COR-L47 (cell line): ENCODE measurements around the gene ACAA1.

Experiments used
- DNase-seq: peaks from one replicate; lab custom pipeline; 2025; lab: John Stamatoyannopoulos, UW

ACAA1 gene

GRCh38 chr3:38118421-38119247 is 18.3 kb downstream of the ACAA1 start:
- DNase-seq, result no peak

- DNase-seq, result peak; percentile 5
Observed at GRCh38 chr3:38117748-38118420, 19.0 kb downstream of the ACAA1 start.

- DNase-seq, result no peak
Observed at GRCh38 chr3:38117163-38117716, 19.7 kb downstream of the ACAA1 start.

DNA sequence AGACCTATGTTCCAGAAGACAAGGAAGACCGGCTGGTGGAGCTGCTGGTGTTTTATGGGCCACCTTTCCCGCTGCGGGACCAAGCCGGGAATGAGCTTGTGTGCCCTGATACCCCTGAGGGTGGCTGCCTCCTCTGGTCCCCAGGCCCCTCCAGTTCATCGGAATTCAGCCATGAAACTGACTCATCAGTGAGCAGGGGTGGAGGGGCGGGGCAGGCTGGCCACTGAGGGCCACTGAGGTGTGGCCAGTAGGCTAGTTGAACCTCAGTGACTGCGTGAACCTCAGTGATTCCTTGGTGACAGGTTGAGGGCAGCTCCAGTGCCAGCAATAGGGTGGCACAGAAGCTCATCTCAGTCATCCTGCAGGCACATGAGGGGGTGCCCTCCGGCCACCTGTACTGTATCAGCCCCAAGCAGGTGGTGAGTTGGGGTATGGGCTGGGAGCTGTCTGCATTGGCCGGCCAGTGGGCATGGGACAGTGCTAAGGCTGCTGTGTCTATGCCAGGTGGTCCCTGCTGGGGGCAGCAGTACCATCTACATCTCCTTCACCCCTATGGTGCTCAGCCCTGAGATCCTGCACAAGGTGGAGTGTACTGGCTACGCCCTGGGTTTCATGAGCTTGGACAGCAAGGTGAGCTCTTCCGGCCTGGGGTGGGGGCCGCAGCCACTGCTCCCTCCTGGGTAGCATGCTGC is 20.3 kb downstream of the ACAA1 start:
- no peak for DNase-seq

- no peak for DNase-seq
Observed at GRCh38 chr3:38115645-38116427, 21.1 kb downstream of the ACAA1 start.

- DNase-seq, result no peak
Observed at GRCh38 chr3:38114875-38115644, 21.9 kb downstream of the ACAA1 start.

DNA sequence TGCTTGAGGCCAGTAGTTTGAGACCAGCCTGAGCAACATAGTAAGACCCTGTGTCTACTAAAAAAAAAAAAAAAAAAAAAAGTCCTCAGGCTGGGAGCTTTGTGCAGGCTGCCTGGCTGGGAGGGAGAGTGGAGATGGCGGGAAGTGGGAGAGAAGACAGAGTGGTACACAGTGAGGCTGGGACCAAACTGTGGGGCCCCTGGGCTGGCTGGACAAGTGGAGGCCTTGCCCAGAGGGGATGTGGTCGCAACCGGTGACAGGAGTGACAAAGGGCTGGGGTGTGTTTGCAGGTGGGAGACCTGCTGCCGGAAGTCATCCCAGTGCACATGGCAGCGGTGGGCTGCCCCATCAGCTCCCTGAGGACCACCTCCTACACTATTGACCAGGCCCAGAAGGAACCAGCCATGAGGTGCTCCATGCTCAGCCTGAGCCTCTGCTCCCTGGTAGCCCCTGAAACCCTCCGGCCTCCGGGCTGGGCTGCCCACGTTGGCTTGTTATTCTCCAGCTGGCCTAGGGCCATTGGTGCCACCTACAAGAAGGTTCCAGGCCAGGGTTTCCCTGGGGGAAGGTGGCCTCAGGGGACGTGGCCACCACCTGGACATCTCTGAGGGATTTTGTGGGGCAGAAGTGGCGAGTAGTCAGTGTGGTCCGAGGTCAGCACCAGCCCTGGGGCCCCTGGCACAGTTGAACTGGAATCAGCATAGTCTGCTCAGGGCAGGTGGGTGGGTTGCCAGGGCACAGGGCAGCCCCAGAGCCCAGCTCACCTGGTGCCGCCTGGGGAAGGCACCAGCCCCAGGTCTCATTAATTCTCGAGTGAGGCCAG is 22.7 kb downstream of the ACAA1 start:
- no peak for DNase-seq

DNA sequence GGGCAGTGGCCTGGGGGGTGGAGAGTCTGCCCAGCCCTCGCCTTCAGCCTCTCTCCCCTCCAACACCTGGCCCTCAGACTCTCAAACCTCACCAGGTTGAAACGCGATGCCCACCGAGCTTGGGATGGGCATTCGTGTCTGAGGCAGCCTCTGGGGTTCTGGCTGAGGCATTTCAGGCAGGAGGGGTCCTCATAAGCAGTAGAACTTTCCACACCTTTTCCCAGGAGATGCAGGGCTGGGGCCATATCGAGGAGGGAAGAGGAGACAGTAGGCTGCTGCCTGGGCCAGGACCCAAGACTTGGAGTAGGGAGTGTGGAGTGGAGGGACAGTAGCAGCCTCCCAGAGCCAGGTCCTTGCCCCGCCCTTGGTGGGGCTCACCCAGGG is 24.6 kb downstream of the ACAA1 start:
- no peak for DNase-seq

- no peak for DNase-seq
Observed at GRCh38 chr3:38111696-38112377, 25.1 kb downstream of the ACAA1 start.

- DNase-seq, result no peak
Observed at GRCh38 chr3:38111201-38111600, 25.7 kb downstream of the ACAA1 start.

DNA sequence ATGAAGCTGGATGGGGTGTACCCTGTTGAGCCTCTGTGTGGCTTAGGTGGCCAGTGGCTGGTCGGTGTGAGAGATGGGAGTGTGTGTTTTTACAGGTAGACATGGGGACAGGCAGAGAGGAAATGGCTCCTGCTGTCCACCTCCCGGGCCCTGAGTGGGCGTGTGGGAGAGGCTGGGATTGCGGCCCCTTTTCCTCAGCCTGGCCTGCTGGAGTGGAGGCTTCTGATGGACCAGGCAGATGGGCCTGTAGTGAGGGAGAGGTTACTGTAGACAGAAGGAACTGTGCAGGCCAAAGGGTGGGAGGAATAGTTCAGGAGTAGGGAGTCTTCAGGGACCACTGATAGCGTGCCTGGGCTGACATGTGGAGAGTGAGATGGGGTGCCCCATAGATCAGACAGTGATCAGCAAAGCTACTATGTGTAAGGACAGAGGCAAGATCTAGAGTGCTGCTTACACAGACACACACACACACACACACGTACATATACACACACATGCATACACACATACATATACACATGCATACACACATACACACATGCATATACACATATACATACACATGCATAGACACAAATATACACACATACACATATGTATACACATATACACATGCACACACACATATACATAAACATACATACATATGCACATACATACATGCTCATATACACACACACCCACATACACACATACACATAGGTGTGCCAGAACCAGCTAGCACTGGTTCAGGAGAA is 26.4 kb downstream of the ACAA1 start:
- DNase-seq, result no peak

DNA sequence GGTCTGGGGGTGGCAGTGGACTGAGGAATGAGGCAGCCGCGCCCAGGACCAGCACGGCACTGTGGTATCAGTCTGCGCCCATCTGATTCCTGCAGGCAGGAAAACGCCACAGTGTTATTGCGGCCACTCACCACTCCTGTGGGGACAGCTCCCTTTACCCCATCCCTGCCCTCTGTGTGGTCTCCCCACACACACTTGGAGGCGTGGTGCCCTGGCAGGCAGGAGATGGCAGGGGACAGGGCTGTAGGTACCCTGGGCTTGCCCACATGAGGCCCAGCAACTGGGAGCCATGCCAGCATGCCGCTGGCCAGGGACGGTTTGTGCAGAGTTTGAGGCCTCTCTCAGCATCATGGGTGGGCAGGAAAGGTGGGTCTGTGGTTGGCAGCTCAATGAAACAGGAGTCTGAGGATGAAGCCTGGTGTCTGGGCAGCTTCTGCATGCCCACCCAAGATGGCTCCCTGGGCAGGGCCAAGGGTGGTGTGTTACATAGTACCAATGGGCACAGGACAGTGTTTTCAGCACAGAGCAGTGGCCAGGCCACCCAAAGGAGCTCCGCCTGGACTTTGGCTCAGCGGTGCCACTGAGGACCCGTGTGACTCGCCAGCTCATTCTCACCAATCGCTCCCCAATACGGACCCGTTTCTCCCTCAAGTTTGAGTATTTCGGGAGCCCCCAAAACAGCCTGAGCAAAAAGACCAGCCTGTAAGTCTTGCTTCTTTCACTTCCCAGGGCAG is 27.2 kb downstream of the ACAA1 start:
- DNase-seq, result no peak

GRCh38 chr3:38108649-38109579 is 28.0 kb downstream of the ACAA1 start:
- no peak for DNase-seq

GRCh38 chr3:38107911-38108648 is 28.8 kb downstream of the ACAA1 start:
- DNase-seq, result no peak

DNA sequence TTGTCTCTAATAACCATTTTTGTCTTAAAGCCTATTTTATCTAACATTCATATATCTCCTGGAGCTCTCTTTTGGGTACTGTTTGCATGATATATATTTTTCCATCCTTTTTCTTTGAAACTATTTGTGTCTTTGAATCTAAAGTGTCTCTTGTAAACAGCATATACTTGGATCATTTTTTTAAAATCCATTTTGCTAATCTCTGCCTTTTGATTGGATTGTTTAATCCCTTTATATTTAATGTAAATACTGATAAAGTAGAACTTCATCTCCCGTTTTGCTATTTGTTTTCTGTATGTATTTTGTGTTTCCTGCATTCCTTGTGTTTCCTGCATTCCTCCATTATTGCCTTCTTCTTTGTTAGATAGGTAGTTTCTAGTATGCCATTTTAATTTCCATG is 31.4 kb downstream of the ACAA1 start:
- DNase-seq, result no peak

DNA sequence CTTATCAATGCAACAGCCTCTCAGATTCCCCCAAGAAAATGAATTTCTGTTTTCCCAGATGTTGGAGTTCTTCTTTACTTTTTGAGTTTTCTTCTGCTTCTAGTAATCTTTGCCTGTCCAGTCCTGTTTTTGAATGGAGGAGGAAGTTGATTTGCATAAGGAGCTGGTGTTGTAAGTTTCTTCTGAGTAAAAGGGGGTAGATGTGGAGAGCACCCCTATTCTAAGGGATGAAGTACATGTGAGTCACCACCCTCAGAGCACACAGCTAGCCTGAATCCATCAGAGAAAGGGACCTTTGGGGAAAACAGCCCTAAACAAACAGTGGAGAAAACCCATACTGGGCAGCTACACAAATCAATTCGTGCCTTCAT is 34.5 kb downstream of the ACAA1 start:
- DNase-seq, result no peak
